Gastroesophageal sphincter (tissue), 3 donors: ENCODE results near the gene HAP1.

Experiments used
- CTCF ChIP-seq, 4 experiments: fragments of 200-600 bp in 2 of 4; fragments of 450-650 bp in 2 of 4; sonication (generic) in 1 of 4; IDR thresholded peaks; one replicate each; pipeline ENCODE4 v1.5.1; 2017 to 2019; ENCODE audit warnings: antibody characterized with exemption in 4 of 4, mild to moderate bottlenecking in 2 of 4, moderate library complexity in 2 of 4
- EP300 ChIP-seq: sonication (generic); formaldehyde crosslinking; IDR thresholded peaks from one replicate; pipeline ENCODE4 v1.6.1; 2017; ENCODE audit warnings: antibody characterized with exemption, mild to moderate bottlenecking
- POLR2A ChIP-seq, 2 donors: fragments of 450-650 bp; IDR thresholded peaks; one replicate each; pipeline ENCODE4 v1.6.1; 2017; ENCODE audit warnings: antibody characterized with exemption in 2 of 2, mild to moderate bottlenecking in 2 of 2, moderate library complexity in 1 of 2

- TF ChIP-seq CTCF (IDR thresholded peaks at IDR 0.05) (no peak), POLR2A (IDR thresholded peaks at IDR 0.05) (no peak), EP300 (no peak)
Observed at GRCh38 chr17:41741709-41742108, 7.3 kb upstream of the HAP1 start.
